ENCODE results near the gene FTO.

Gene FTO

DNA sequence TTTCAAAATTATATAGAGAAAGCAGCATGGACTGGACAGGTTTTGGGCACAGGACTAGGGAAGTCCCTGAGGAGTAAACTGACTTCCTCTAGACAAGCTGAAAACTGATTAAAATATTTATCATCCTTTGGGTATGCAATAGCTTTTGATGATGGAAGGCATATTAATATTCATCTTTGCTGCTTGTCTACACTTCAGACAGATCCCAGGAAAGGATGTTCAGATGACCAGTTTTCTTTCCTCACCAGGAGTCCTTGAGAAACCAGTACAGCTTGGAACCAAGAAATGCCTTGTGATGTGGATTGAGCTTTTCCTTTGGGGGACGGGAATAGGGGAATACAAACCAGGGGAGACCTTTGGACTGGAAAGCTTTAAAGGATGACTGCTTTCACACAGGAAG lies 195.5 kb downstream of the FTO start:
- Histone ChIP-seq H3K4ac (ENCODE audit: low read length) (no peak overlapping the region), H4K8ac (ENCODE audit: low read depth, low read length) (no peak overlapping the region), H4K91ac (ENCODE audit: low read depth, low read length, poor library complexity) (no peak overlapping the region), H2BK5ac (ENCODE audit: low read length) (no peak overlapping the region), H2BK12ac (ENCODE audit: low read length) (no peak overlapping the region), H3K79me1 (ENCODE audit: low read depth, low read length) (no peaks in the 10 kb centered on the region), H3K9me3 (replicated peaks in 1 of 2; ENCODE audit: control insufficient read depth in 2 of 2, insufficient read depth in 1 of 2, low read depth in 1 of 2, low read length in 2 of 2) (no peaks in the 10 kb centered on the region), H3K4me1 (ENCODE audit: control insufficient read depth in 2 of 2, insufficient read depth in 1 of 2, low read depth in 1 of 2, low read length in 2 of 2) (peaks cover 3 to 17% of the 10 kb centered on the region in 2 donors), H3K4me2 (ENCODE audit: insufficient read depth, low read length, poor library complexity, severe bottlenecking) (no peak overlapping the region), H2BK120ac (ENCODE audit: low read depth, low read length) (no peak overlapping the region), H2AFZ (ENCODE audit: low read length) (no peak overlapping the region), H3K4me3 (ENCODE audit: low read length in 2 of 2) (no peak overlapping the region), H3K27ac (replicated peaks; ENCODE audit: low read length) (no peak overlapping the region), H2AK5ac (ENCODE audit: low read depth, low read length) (no peak overlapping the region), H3K14ac (ENCODE audit: low read length) (no peak overlapping the region), H2BK15ac (ENCODE audit: low read length) (no peak overlapping the region), H3K23ac (ENCODE audit: low read depth, low read length, poor library complexity) (no peak overlapping the region), H3K9ac (ENCODE audit: low read depth, low read length, poor library complexity) (no peak overlapping the region), H3K27me3 (ENCODE audit: control insufficient read depth in 3 of 3, insufficient read depth in 3 of 3, low read depth in 1 of 3, low read length in 3 of 3) (no peaks in the 10 kb centered on the region), H3K36me3 (replicated peaks in 1 of 2; ENCODE audit: control insufficient read depth in 2 of 2, insufficient read depth in 2 of 2, low read length in 2 of 2) (no peaks in the 10 kb centered on the region), H3K18ac (ENCODE audit: low read length) (no peak overlapping the region)
- DNase-seq (ENCODE audit: low spot score): no peak
- no CpG with 5 or more reads among the region's 1 CpG for WGBS, 2 donors (ENCODE audit: extremely low coverage in 2 of 2, insufficient read length in 2 of 2, insufficient replicate concordance in 1 of 2)

DNA sequence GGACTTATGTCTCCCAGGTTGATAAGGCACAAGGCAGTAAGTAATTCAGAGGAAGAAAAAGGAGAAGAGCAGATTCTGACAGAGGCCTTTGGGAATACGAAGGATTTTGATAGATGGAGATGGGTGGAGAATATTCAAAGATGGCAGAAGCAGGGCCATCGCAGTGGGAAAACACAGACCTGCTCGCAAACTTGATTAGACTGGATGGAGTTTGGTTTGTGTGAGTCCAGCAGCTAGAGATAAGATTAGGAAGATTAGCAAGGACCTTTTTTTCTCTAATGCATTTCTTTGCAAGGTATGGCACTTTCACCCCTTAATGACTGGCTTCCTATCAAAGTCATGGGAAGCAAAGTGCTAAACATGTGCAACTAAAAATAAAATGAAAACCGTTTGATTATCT lies 196.7 kb downstream of the FTO start:
- Histone ChIP-seq H2BK15ac (ENCODE audit: low read length) (no peak overlapping the region), H3K14ac (ENCODE audit: low read length) (no peak overlapping the region), H2BK120ac (ENCODE audit: low read depth, low read length) (no peak overlapping the region), H3K4me2 (ENCODE audit: insufficient read depth, low read length, poor library complexity, severe bottlenecking) (no peak overlapping the region), H3K23ac (ENCODE audit: low read depth, low read length, poor library complexity) (no peak overlapping the region), H2AFZ (ENCODE audit: low read length) (no peak overlapping the region), H4K91ac (ENCODE audit: low read depth, low read length, poor library complexity) (no peak overlapping the region), H2BK12ac (ENCODE audit: low read length) (no peak overlapping the region), H3K9ac (ENCODE audit: low read depth, low read length, poor library complexity) (no peak overlapping the region), H3K9me3 (replicated peaks in 1 of 2; ENCODE audit: control insufficient read depth in 2 of 2, insufficient read depth in 1 of 2, low read depth in 1 of 2, low read length in 2 of 2) (no peaks in the 10 kb centered on the region), H3K18ac (ENCODE audit: low read length) (no peak overlapping the region), H2AK5ac (ENCODE audit: low read depth, low read length) (no peak overlapping the region), H2BK5ac (ENCODE audit: low read length) (no peak overlapping the region), H3K4ac (ENCODE audit: low read length) (no peak overlapping the region), H3K79me1 (ENCODE audit: low read depth, low read length) (no peaks in the 10 kb centered on the region), H3K4me1 (ENCODE audit: control insufficient read depth in 2 of 2, insufficient read depth in 1 of 2, low read depth in 1 of 2, low read length in 2 of 2) (peaks cover 1 to 6% of the 10 kb centered on the region in 2 donors), H3K36me3 (replicated peaks in 1 of 2; ENCODE audit: control insufficient read depth in 2 of 2, insufficient read depth in 2 of 2, low read length in 2 of 2) (no peaks in the 10 kb centered on the region), H3K4me3 (ENCODE audit: low read length in 2 of 2) (no peak overlapping the region), H4K8ac (ENCODE audit: low read depth, low read length) (no peak overlapping the region), H3K27ac (replicated peaks; ENCODE audit: low read length) (no peak overlapping the region), H3K27me3 (ENCODE audit: control insufficient read depth in 3 of 3, insufficient read depth in 3 of 3, low read depth in 1 of 3, low read length in 3 of 3) (no peaks in the 10 kb centered on the region)
- no CpG with 5 or more reads among the region's 4 CpGs for WGBS, 2 donors (ENCODE audit: extremely low coverage in 2 of 2, insufficient read length in 2 of 2, insufficient replicate concordance in 1 of 2)
- DNase-seq (ENCODE audit: low spot score): no peak

DNA sequence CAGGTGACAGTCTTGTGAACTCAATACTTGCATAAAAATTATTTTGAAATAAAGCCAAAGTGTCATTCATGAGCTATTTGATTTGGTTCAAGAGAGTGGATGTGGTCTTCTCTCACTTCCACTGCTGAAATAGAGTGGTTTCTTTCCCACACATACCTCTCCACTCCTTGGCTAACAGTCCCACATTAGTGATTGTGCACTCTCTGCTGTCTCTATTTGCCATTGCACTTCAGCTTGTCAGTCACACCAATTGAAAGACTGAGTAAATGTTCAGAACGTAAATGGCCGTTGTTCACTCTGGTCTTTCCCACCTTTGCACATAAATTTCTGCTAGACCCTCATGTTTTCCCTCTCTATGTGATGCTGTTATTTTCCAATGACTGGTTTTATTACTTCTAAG lies 197.5 kb downstream of the FTO start:
- Histone ChIP-seq H2AFZ (ENCODE audit: low read length) (no peak overlapping the region), H2BK15ac (ENCODE audit: low read length) (no peak overlapping the region), H3K4ac (ENCODE audit: low read length) (no peak overlapping the region), H3K4me1 (ENCODE audit: control insufficient read depth in 2 of 2, insufficient read depth in 1 of 2, low read depth in 1 of 2, low read length in 2 of 2) (peaks cover 0 to 3% of the 10 kb centered on the region in 2 donors), H4K91ac (ENCODE audit: low read depth, low read length, poor library complexity) (no peak overlapping the region), H2BK120ac (ENCODE audit: low read depth, low read length) (no peak overlapping the region), H3K18ac (ENCODE audit: low read length) (no peak overlapping the region), H2BK5ac (ENCODE audit: low read length) (no peak overlapping the region), H2BK12ac (ENCODE audit: low read length) (no peak overlapping the region), H3K14ac (ENCODE audit: low read length) (no peak overlapping the region), H3K9me3 (replicated peaks in 1 of 2; ENCODE audit: control insufficient read depth in 2 of 2, insufficient read depth in 1 of 2, low read depth in 1 of 2, low read length in 2 of 2) (no peaks in the 10 kb centered on the region), H3K4me2 (ENCODE audit: insufficient read depth, low read length, poor library complexity, severe bottlenecking) (no peak overlapping the region), H3K79me1 (ENCODE audit: low read depth, low read length) (no peaks in the 10 kb centered on the region), H3K27me3 (ENCODE audit: control insufficient read depth in 3 of 3, insufficient read depth in 3 of 3, low read depth in 1 of 3, low read length in 3 of 3) (no peaks in the 10 kb centered on the region), H3K23ac (ENCODE audit: low read depth, low read length, poor library complexity) (no peak overlapping the region), H3K4me3 (ENCODE audit: low read length in 2 of 2) (no peak overlapping the region), H4K8ac (ENCODE audit: low read depth, low read length) (no peak overlapping the region), H3K36me3 (replicated peaks in 1 of 2; ENCODE audit: control insufficient read depth in 2 of 2, insufficient read depth in 2 of 2, low read length in 2 of 2) (no peaks in the 10 kb centered on the region), H3K9ac (ENCODE audit: low read depth, low read length, poor library complexity) (no peak overlapping the region), H2AK5ac (ENCODE audit: low read depth, low read length) (no peak overlapping the region), H3K27ac (replicated peaks; ENCODE audit: low read length) (no peak overlapping the region)
- no peak for DNase-seq (ENCODE audit: low spot score)
- no CpG with 5 or more reads among the region's 2 CpGs for WGBS, 2 donors (ENCODE audit: extremely low coverage in 2 of 2, insufficient read length in 2 of 2, insufficient replicate concordance in 1 of 2)

DNA sequence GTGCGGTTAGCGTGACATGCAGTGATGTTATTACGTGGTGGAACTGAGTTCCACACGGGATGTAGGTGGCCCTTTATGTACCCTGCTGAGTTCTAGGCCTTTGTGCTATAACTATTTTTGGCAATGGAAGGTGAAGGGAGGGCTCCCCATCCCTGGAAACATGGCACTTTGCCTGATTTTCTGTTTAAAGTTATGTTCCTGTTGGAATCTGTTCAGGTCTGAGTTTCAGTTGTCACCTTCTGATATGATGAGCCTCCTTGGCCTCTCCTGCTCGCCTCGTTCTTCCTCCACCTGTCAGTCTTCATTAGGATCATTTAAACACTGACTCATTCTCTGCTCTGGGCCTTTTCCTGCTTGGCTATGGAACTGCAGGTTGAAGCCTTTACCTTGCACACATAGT lies 200.6 kb downstream of the FTO start:
- H3K4me3 ChIP-seq (ENCODE audit: low read length in 2 of 2): no peak overlapping the region
- H3K27me3 ChIP-seq (ENCODE audit: control insufficient read depth in 3 of 3, insufficient read depth in 3 of 3, low read depth in 1 of 3, low read length in 3 of 3): no peaks in the 10 kb centered on the region
- no peak overlapping the region for H2BK120ac ChIP-seq (ENCODE audit: low read depth, low read length)
- H2BK12ac ChIP-seq (ENCODE audit: low read length): no peak overlapping the region
- DNase-seq (ENCODE audit: low spot score): no peak
- H3K14ac ChIP-seq (ENCODE audit: low read length): no peak overlapping the region
- no peak overlapping the region for H3K27ac ChIP-seq (replicated peaks; ENCODE audit: low read length)
- no peak overlapping the region for H4K91ac ChIP-seq (ENCODE audit: low read depth, low read length, poor library complexity)
- H3K23ac ChIP-seq (ENCODE audit: low read depth, low read length, poor library complexity): no peak overlapping the region
- no CpG with 5 or more reads among the region's 6 CpGs for WGBS, 2 donors (ENCODE audit: extremely low coverage in 2 of 2, insufficient read length in 2 of 2, insufficient replicate concordance in 1 of 2)
- H2BK5ac ChIP-seq (ENCODE audit: low read length): no peak overlapping the region
- H2BK15ac ChIP-seq (ENCODE audit: low read length): no peak overlapping the region
- H2AK5ac ChIP-seq (ENCODE audit: low read depth, low read length): no peak overlapping the region
- peaks cover 0 to 3% of the 10 kb centered on the region in 2 donors for H3K4me1 ChIP-seq (ENCODE audit: control insufficient read depth in 2 of 2, insufficient read depth in 1 of 2, low read depth in 1 of 2, low read length in 2 of 2)
- no peaks in the 10 kb centered on the region for H3K79me1 ChIP-seq (ENCODE audit: low read depth, low read length)
- no peaks in the 10 kb centered on the region for H3K36me3 ChIP-seq (replicated peaks in 1 of 2; ENCODE audit: control insufficient read depth in 2 of 2, insufficient read depth in 2 of 2, low read length in 2 of 2)
- H3K9ac ChIP-seq (ENCODE audit: low read depth, low read length, poor library complexity): no peak overlapping the region
- no peak overlapping the region for H3K4ac ChIP-seq (ENCODE audit: low read length)
- H3K18ac ChIP-seq (ENCODE audit: low read length): no peak overlapping the region
- H3K4me2 ChIP-seq (ENCODE audit: insufficient read depth, low read length, poor library complexity, severe bottlenecking): no peak overlapping the region
- H3K9me3 ChIP-seq (replicated peaks in 1 of 2; ENCODE audit: control insufficient read depth in 2 of 2, insufficient read depth in 1 of 2, low read depth in 1 of 2, low read length in 2 of 2): no peaks in the 10 kb centered on the region
- no peak overlapping the region for H2AFZ ChIP-seq (ENCODE audit: low read length)
- H4K8ac ChIP-seq (ENCODE audit: low read depth, low read length): no peak overlapping the region

Measured in neuronal stem cell (in vitro differentiated cells).